GM12878 (cell line): ENCODE measurements around the gene PIGU. TPM values are rescaled to one million over a fixed set of nuclear protein-coding genes. Genes with fewer than 3 reads are reported as not detected.
A peak's percentile ranks its signal among the peaks of the same experiment; 100 is the strongest.

ENCODE experiments used
- EED ChIP-seq: sonication (generic); IDR thresholded peaks from 2 replicates; pipeline ENCODE4 v1.6.1; 2016; ENCODE audit warnings: antibody characterized with exemption, low read depth
- PAX5 ChIP-seq: IDR thresholded peaks from 2 replicates; pipeline ENCODE4 v1.6.1; 2011; ENCODE audit warnings: low read depth, low read length, borderline replicate concordance
- PAX8 ChIP-seq: fragments of 450-650 bp; IDR thresholded peaks from 2 replicates; pipeline ENCODE4 v1.6.1; 2017; ENCODE audit warnings: mild to moderate bottlenecking, moderate library complexity
- POU2F2 ChIP-seq: IDR thresholded peaks from 3 replicates; pipeline ENCODE4 v1.6.1; 2011; ENCODE audit warnings: low read depth, mild to moderate bottlenecking, low read length, borderline replicate concordance
- RUNX3 ChIP-seq: IDR thresholded peaks from 2 replicates; pipeline ENCODE4 v1.6.1; 2012; ENCODE audit warnings: low read length, inconsistent platforms
- SMARCA5 ChIP-seq: fragments of 450-650 bp; IDR thresholded peaks from 2 replicates; pipeline ENCODE4 v1.6.1; 2017; ENCODE audit warnings: mild to moderate bottlenecking
- SREBF2 ChIP-seq: IDR thresholded peaks from 2 replicates; pipeline ENCODE4 v1.6.1; 2012; ENCODE audit warnings: mild to moderate bottlenecking, low read length
- STAT3 ChIP-seq: IDR thresholded peaks from 2 replicates; pipeline ENCODE4 v1.6.1; 2011; ENCODE audit warnings: low read depth, low read length, improper control_type of control experiment
- TCF7 ChIP-seq: IDR thresholded peaks from 2 replicates; pipeline ENCODE4 v1.6.1; 2014; ENCODE audit warnings: antibody characterized with exemption, borderline replicate concordance
- YY1 ChIP-seq: IDR thresholded peaks from 2 replicates; pipeline ENCODE4 v1.6.1; 2011; ENCODE audit warnings: low read depth, mild to moderate bottlenecking, low read length
- ZBED1 ChIP-seq: IDR thresholded peaks from 2 replicates; pipeline ENCODE4 v1.6.1; 2016; ENCODE audit warnings: borderline replicate concordance
- ZNF592 ChIP-seq: fragments of 450-650 bp; IDR thresholded peaks from 2 replicates; pipeline ENCODE4 v1.6.1; 2017; ENCODE audit warnings: mild to moderate bottlenecking, moderate library complexity
- polyA plus RNA-seq, 11 experiments: library from polyadenylated mRNA; depleted of rRNA in 4 of 11; unstranded in 6 of 11; stranded (reverse) in 5 of 11; fragments of >200 nt; fragmentation: Nextera tagmentation in 4 of 11; fragmentation: Illumina TruSeq in 1 of 11; extraction: Ambion mirVana in 4 of 11; extraction: Trizol in 1 of 11; gene quantifications; 1 replicate in 1 of 11; 2 replicates in 10 of 11; pipeline versions ENCODE4 v1.2.1 to v1.2.3, GENCODE V29; 2011 to 2016; ENCODE audit warnings: inconsistent platforms in 2 of 11, missing spikeins in 2 of 11, low read depth in 1 of 11
- total RNA-seq, 4 experiments: library from RNA; depleted of rRNA in 3 of 4; stranded (reverse); fragments of >200 nt in 3 of 4; fragmentation: Illumina TruSeq in 1 of 4; extraction: Trizol in 1 of 4; gene quantifications; 2 replicates each; pipeline versions ENCODE4 v1.2.1 to v1.2.3, GENCODE V29; 2013 to 2021

PIGU gene
- total and polyA plus RNA-seq, 10 of the 15 experiments (the other 5 are each of a cell fraction or from before 2014, with no cell fraction given) = 4.1 to 88.2 (median 25.0) TPM

- TF ChIP-seq ZNF592 (no peak), ZBED1 (no peak), YY1 (no peak), SREBF2 (no peak), SMARCA5 (peak; percentile 65), EED (no peak), PAX8 (no peak), STAT3 (no peak), TCF7 (no peak), RUNX3 (peak; percentile 7), PAX5 (peak; percentile 19; the same call in 1 of the 2 replicates), POU2F2 (peak; percentile 98)
Measured at GRCh38 chr20:34704177-34705007, 27.5 kb upstream of the PIGU start, which contains the start of gene TP53INP2 (continued).
